WTC11 (cell line): Measurements from ENCODE around the gene IGFBP4. TPM values are rescaled to one million over a fixed set of nuclear protein-coding genes. Genes with fewer than 3 reads are reported as not detected.

ENCODE experiments used
- ATAC-seq: fragments of 200-7000 bp; cut with Tn5 transposase; 2 replicates; pipeline ENCODE4 v1.10.0; 2021; ENCODE audit warnings: mild to moderate bottlenecking, moderate library complexity
- CTCF ChIA-PET: fragments of 300-600 bp; sonication (Branson Sonifier 250); formaldehyde crosslinking; loops from one replicate; lab custom pipeline; 2021; ENCODE audit warnings: antibody characterized with exemption; lab: Charles Lee
- POLR2A ChIA-PET: fragments of 350-600 bp; sonication (Branson Sonifier 250); formaldehyde crosslinking; loops from one replicate; lab custom pipeline; 2021; ENCODE audit warnings: antibody characterized with exemption; lab: Charles Lee
- DNase-seq: peaks from one replicate; pipeline ENCODE4 v3.0.0; 2021; ENCODE audit warnings: low spot score
- H3K27ac Mint-ChIP-seq: 2 replicates; pipeline ENCODE4 v1.8.0; 2021; ENCODE audit warnings: mixed read lengths
- H3K27me3 Mint-ChIP-seq: 2 replicates; pipeline ENCODE4 v1.8.0; 2021; ENCODE audit warnings: low read depth, mild to moderate bottlenecking, moderate library complexity, mixed read lengths
- H3K36me3 Mint-ChIP-seq: 2 replicates; pipeline ENCODE4 v1.8.0; 2021; ENCODE audit warnings: mixed read lengths
- H3K4me1 Mint-ChIP-seq: 2 replicates; pipeline ENCODE4 v1.8.0; 2022; ENCODE audit warnings: mixed read lengths
- H3K4me3 Mint-ChIP-seq: 2 replicates; pipeline ENCODE4 v1.8.0; 2021; ENCODE audit warnings: mild to moderate bottlenecking, moderate library complexity, mixed read lengths
- H3K9me3 Mint-ChIP-seq: 2 replicates; pipeline ENCODE4 v1.8.0; 2021; ENCODE audit warnings: mixed read lengths
- ATF6 ChIP-seq: sonication (generic); formaldehyde crosslinking; IDR thresholded peaks from 2 replicates; pipeline ENCODE4 v1.8.1; 2023; ENCODE audit warnings: mild to moderate bottlenecking, missing genetic modification reagents
- CREB1 ChIP-seq: sonication (generic); formaldehyde crosslinking; IDR thresholded peaks from 2 replicates; pipeline ENCODE4 v1.8.0; 2023; ENCODE audit warnings: mild to moderate bottlenecking, missing genetic modification reagents
- ERG ChIP-seq: fragments of 250-450 bp; sonication (Bioruptor Pico); IDR thresholded peaks from 2 replicates; pipeline ENCODE4 v1.8.0; 2021; ENCODE audit warnings: mild to moderate bottlenecking
- ETV6 ChIP-seq: sonication (generic); formaldehyde crosslinking; IDR thresholded peaks from 2 replicates; pipeline ENCODE4 v1.8.1; 2022; ENCODE audit warnings: mild to moderate bottlenecking, missing genetic modification reagents
- JUN ChIP-seq: sonication (generic); formaldehyde crosslinking; IDR thresholded peaks from 2 replicates; pipeline ENCODE4 v1.8.0; 2023; ENCODE audit warnings: mild to moderate bottlenecking, missing genetic modification reagents
- KAT7 ChIP-seq: sonication (generic); formaldehyde crosslinking; IDR thresholded peaks from 2 replicates; pipeline ENCODE4 v1.8.1; 2023; ENCODE audit warnings: missing genetic modification reagents, mild to moderate bottlenecking, borderline replicate concordance
- MYBL2 ChIP-seq: sonication (generic); formaldehyde crosslinking; IDR thresholded peaks from 2 replicates; pipeline ENCODE4 v1.8.1; 2023; ENCODE audit warnings: mild to moderate bottlenecking, moderate library complexity, missing genetic modification reagents
- PRRX2 ChIP-seq: fragments of 250-450 bp; sonication (Bioruptor Pico); IDR thresholded peaks from 2 replicates; pipeline ENCODE4 v1.8.0; 2021; ENCODE audit warnings: mild to moderate bottlenecking
- SP1 ChIP-seq: sonication (generic); formaldehyde crosslinking; conservative IDR thresholded peaks from 2 replicates; pipeline ENCODE4 v1.8.1; 2022; ENCODE audit warnings: missing genetic modification reagents
- ZNF121 ChIP-seq: sonication (generic); formaldehyde crosslinking; IDR thresholded peaks from 2 replicates; pipeline ENCODE4 v1.8.0; 2023; ENCODE audit warnings: missing genetic modification reagents
- ZNF263 ChIP-seq: sonication (generic); formaldehyde crosslinking; IDR thresholded peaks from 2 replicates; pipeline ENCODE4 v1.8.1; 2022; ENCODE audit warnings: low read depth, mild to moderate bottlenecking, moderate library complexity, missing genetic modification reagents
- ZNF416 ChIP-seq: fragments of 250-450 bp; sonication (Bioruptor Pico); IDR thresholded peaks from 2 replicates; pipeline ENCODE4 v1.9.0; 2021; ENCODE audit warnings: mild to moderate bottlenecking, inconsistent platforms
- total RNA-seq: library from RNA; stranded (reverse); gene quantifications from 3 replicates; pipeline ENCODE4 v1.2.3, GENCODE V29; 2021
- TF ChIP-seq, protein P1 (sequence below): sonication (generic); formaldehyde crosslinking; IDR thresholded peaks from 2 replicates; pipeline ENCODE4 v1.8.0; 2022; ENCODE audit warnings: mild to moderate bottlenecking, missing genetic modification reagents
- TF ChIP-seq, protein P2 (sequence below): sonication (generic); formaldehyde crosslinking; IDR thresholded peaks from 2 replicates; pipeline ENCODE4 v1.8.1; 2022; ENCODE audit warnings: missing genetic modification reagents, borderline replicate concordance
- TF ChIP-seq, protein P3 (sequence below): sonication (generic); formaldehyde crosslinking; IDR thresholded peaks from 2 replicates; pipeline ENCODE4 v1.8.1; 2022; ENCODE audit warnings: low read depth, missing genetic modification reagents, borderline replicate concordance

Gene IGFBP4
- total RNA-seq, 1 experiment from 2014 or later, result 172 TPM

GRCh38 chr17:40416671-40417070 lies 26.6 kb upstream of the IGFBP4 start:
- Mint-ChIP-seq H3K4me1 (peaks cover 53% of the 10 kb centered on the region), H3K36me3 (peaks cover 44% of the 10 kb centered on the region), H3K27me3 (no peaks in the 10 kb centered on the region), H3K27ac (no peak overlapping the region), H3K9me3 (no peaks in the 10 kb centered on the region), H3K4me3 (peak overlapping the region; percentile 97)
- ATAC-seq, result no peak
- DNase-seq, result no peak
- ChIA-PET POLR2A (interaction anchor here (1.2 kb wide), 1 partner anchor 60 kb away, joined by 3 read pairs; no protein-coding TSS in a partner anchor), CTCF (interaction anchor here (0.9 to 8.7 kb wide), 11 partner anchors 9 to 143 kb away, joined by 3 to 125 read pairs (median 16); partner anchors contain the start of gene GJD3)
- TF ChIP-seq SP1 (no peak), ZNF416 (no peak), JUN (CRISPR knock-in tag) (no peak), ATF6 (CRISPR knock-in tag) (no peak), ETV6 (CRISPR knock-in tag) (no peak), ZNF263 (CRISPR knock-in tag) (no peak), CREB1 (CRISPR knock-in tag) (no peak), MYBL2 (CRISPR knock-in tag) (no peak)
- TF ChIP-seq, protein P1, sequence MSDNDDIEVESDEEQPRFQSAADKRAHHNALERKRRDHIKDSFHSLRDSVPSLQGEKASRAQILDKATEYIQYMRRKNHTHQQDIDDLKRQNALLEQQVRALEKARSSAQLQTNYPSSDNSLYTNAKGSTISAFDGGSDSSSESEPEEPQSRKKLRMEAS, result no peak
- TF ChIP-seq, protein P2, sequence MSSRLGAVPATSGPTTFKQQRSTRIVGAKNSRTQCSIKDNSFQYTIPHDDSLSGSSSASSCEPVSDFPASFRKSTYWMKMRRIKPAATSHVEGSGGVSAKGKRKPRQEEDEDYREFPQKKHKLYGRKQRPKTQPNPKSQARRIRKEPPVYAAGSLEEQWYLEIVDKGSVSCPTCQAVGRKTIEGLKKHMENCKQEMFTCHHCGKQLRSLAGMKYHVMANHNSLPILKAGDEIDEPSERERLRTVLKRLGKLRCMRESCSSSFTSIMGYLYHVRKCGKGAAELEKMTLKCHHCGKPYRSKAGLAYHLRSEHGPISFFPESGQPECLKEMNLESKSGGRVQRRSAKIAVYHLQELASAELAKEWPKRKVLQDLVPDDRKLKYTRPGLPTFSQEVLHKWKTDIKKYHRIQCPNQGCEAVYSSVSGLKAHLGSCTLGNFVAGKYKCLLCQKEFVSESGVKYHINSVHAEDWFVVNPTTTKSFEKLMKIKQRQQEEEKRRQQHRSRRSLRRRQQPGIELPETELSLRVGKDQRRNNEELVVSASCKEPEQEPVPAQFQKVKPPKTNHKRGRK (CRISPR knock-in tag), result no peak
- TF ChIP-seq, protein P3, sequence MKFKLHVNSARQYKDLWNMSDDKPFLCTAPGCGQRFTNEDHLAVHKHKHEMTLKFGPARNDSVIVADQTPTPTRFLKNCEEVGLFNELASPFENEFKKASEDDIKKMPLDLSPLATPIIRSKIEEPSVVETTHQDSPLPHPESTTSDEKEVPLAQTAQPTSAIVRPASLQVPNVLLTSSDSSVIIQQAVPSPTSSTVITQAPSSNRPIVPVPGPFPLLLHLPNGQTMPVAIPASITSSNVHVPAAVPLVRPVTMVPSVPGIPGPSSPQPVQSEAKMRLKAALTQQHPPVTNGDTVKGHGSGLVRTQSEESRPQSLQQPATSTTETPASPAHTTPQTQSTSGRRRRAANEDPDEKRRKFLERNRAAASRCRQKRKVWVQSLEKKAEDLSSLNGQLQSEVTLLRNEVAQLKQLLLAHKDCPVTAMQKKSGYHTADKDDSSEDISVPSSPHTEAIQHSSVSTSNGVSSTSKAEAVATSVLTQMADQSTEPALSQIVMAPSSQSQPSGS (CRISPR knock-in tag), result no peak

DNA sequence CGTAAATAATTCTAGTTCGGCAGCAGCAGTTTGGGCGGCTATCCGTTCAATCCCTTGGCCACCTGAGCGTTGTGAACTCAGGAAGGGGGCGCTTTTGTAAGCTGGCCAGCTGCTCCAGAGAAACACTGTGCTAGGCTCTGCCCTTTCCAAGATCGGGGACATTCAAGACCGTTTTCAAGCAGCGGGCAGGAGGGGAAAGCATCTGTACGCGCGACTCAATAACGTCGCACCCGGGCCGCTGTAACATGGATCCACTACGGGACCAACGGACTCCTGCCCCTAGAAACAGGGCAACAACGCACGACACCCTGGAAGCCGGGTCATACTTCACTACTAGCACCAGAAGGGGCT lies 26.0 kb upstream of the IGFBP4 start:
- CTCF ChIA-PET, result interaction anchor here (0.7 to 8.7 kb wide), 27 partner anchors 8 to 304 kb away, joined by 3 to 125 read pairs (median 5); partner anchors contain the start of genes GJD3 and IGFBP4
- H3K27me3 Mint-ChIP-seq, result no peaks in the 10 kb centered on the region
- H3K9me3 Mint-ChIP-seq, result no peaks in the 10 kb centered on the region
- no peak for TF ChIP-seq ERG (CRISPR knock-in tag)
- no peak for TF ChIP-seq PRRX2
- 0 out of 2 replicates have a peak, but pooled peaks have one; percentile 46 for TF ChIP-seq KAT7 (CRISPR knock-in tag)
- TF ChIP-seq ZNF121 (CRISPR knock-in tag), result peak; percentile 98
- TF ChIP-seq, all 79 proteins: peak for 2
- H3K4me1 Mint-ChIP-seq, result peaks cover 52% of the 10 kb centered on the region
- ATAC-seq, result peak; percentile 3; the same call in 1 of the 2 replicates
- no peak overlapping the region for H3K27ac Mint-ChIP-seq
- POLR2A ChIA-PET, result interaction anchor here (0.7 to 1.5 kb wide), 3 partner anchors 27 to 116 kb away, joined by 3 to 7 read pairs (median 4); no protein-coding TSS in a partner anchor
- DNase-seq, result no peak
- H3K36me3 Mint-ChIP-seq, result peaks cover 39% of the 10 kb centered on the region
- H3K4me3 Mint-ChIP-seq, result peak overlapping the region; percentile 97
